Body of pancreas (tissue), 4 donors: ENCODE measurements around the gene BCAR1. TPM values are rescaled to one million over a fixed set of nuclear protein-coding genes. Genes with fewer than 3 reads are reported as not detected.

ENCODE experiments used
- ATAC-seq: fragments of 150-250 bp; one replicate; pipeline ENCODE4 v1.9.1; 2016
- DNase-seq, 4 donors: peaks; one replicate each; pipeline ENCODE4 v3.0.0-alpha.2; 2019
- H3K27ac ChIP-seq, 4 donors: fragments of 200-600 bp; sonication (generic); 1 replicate in 3 of 4; 2 replicates in 1 of 4; pipeline versions ENCODE4 v1.5.1 to v1.6.1; 2016 to 2019; ENCODE audit warnings: mild to moderate bottlenecking in 1 of 4, mixed read lengths in 1 of 4, moderate library complexity in 1 of 4
- H3K27me3 ChIP-seq, 2 donors: fragments of 200-600 bp; sonication (generic); one replicate each; pipeline ENCODE4 v1.6.0; 2016; ENCODE audit warnings: mild to moderate bottlenecking in 1 of 2
- H3K36me3 ChIP-seq, 2 donors: fragments of 200-600 bp; sonication (generic); replicated peaks in 1 of 2; 2 replicates each; pipeline ENCODE4 v1.5.1; 2016; ENCODE audit warnings: low read depth in 2 of 2; ENCODE audit not compliant: insufficient read depth in 1 of 2
- H3K4me1 ChIP-seq: fragments of 200-600 bp; sonication (generic); one replicate; pipeline ENCODE4 v1.6.0; 2016
- H3K4me3 ChIP-seq, 2 donors: fragments of 200-600 bp; sonication (generic); 1 replicate in 1 of 2; 2 replicates in 1 of 2; pipeline ENCODE4 v1.5.1; 2016 to 2019
- H3K9me3 ChIP-seq, 3 donors: fragments of 200-600 bp; sonication (generic); 1 replicate in 2 of 3; 2 replicates in 1 of 3; pipeline ENCODE4 v1.5.1; 2016
- CTCF ChIP-seq, 7 experiments: fragments of 450-650 bp in 4 of 7; fragments of 200-600 bp in 3 of 7; sonication (generic) in 3 of 7; IDR thresholded peaks; one replicate each; pipeline ENCODE4 v1.5.1; 2016 to 2019; ENCODE audit warnings: antibody characterized with exemption in 7 of 7
- POLR2A ChIP-seq, 3 donors: fragments of 450-650 bp; IDR thresholded peaks; one replicate each; pipeline ENCODE4 v1.6.1; 2016; ENCODE audit warnings: antibody characterized with exemption in 3 of 3, mild to moderate bottlenecking in 2 of 3
- WGBS, 2 donors: methylation state at CpG; one replicate each; pipeline ENCODE4 v1.1.5; 2017; 5-methylcytosine and 5-hydroxymethylcytosine counted together
- intact Hi-C: fragments of 100-400 bp; cut with DNase I; formaldehyde crosslinking; loops from one replicate; pipeline ENCODE4 v1.15.1; 2023
- total RNA-seq, 2 donors: library from RNA; depleted of rRNA; stranded (reverse); fragments of >200 nt; gene quantifications; one replicate each; pipeline ENCODE4 v1.1.0, GENCODE V29; 2016

The BCAR1 gene
- total RNA-seq, 2 donors from 2014 or later, result 61.0 to 72.8 TPM

GRCh38 chr16:75193730-75194444 lies 57.5 kb downstream of the BCAR1 start:
- DNase-seq, result no peak
- TF ChIP-seq CTCF (IDR thresholded peaks at IDR 0.05), result no peak
- no peak for TF ChIP-seq POLR2A (IDR thresholded peaks at IDR 0.05)
- intact Hi-C loops, result no loop called here
- no peaks in the 10 kb centered on the region for H3K4me1 ChIP-seq
- no peaks in the 10 kb centered on the region for H3K36me3 ChIP-seq
- ATAC-seq, result no peak
- H3K4me3 ChIP-seq, result no peak overlapping the region
- H3K27me3 ChIP-seq, result no peaks in the 10 kb centered on the region
- no peaks in the 10 kb centered on the region for H3K9me3 ChIP-seq
- WGBS, 2 donors, result 80 to 83% methylated on average over 8 to 10 of the region's 10 CpGs
- no peak overlapping the region for H3K27ac ChIP-seq

GRCh38 chr16:75193265-75193650 lies 58.2 kb downstream of the BCAR1 start:
- Histone ChIP-seq H3K4me1 (no peaks in the 10 kb centered on the region), H3K27ac (no peak overlapping the region), H3K9me3 (no peaks in the 10 kb centered on the region), H3K27me3 (no peaks in the 10 kb centered on the region), H3K4me3 (no peak overlapping the region), H3K36me3 (no peaks in the 10 kb centered on the region)
- 89 to 93% methylated on average over 4 of the region's 4 CpGs for WGBS, 2 donors
- intact Hi-C loops, result no loop called here
- DNase-seq (no peak), ATAC-seq (no peak)
- TF ChIP-seq POLR2A (IDR thresholded peaks at IDR 0.05), result no peak
- TF ChIP-seq CTCF (IDR thresholded peaks at IDR 0.05), result no peak

- intact Hi-C loops, result no loop called here
- H3K27ac ChIP-seq, result no peak overlapping the region
- H3K27me3 ChIP-seq, result no peaks in the 10 kb centered on the region
- TF ChIP-seq CTCF (IDR thresholded peaks at IDR 0.05) (no peak), POLR2A (IDR thresholded peaks at IDR 0.05) (no peak)
- ATAC-seq (no peak), DNase-seq (no peak)
- H3K36me3 ChIP-seq, result no peaks in the 10 kb centered on the region
- H3K4me1 ChIP-seq, result no peaks in the 10 kb centered on the region
- no peak overlapping the region for H3K4me3 ChIP-seq
- no peaks in the 10 kb centered on the region for H3K9me3 ChIP-seq
- WGBS, 2 donors, result 91 to 95% methylated on average over 18 to 21 of the region's 21 CpGs
Measured at GRCh38 chr16:75192606-75193264, 58.7 kb downstream of the BCAR1 start.

GRCh38 chr16:75189638-75190245 lies 61.7 kb downstream of the BCAR1 start:
- TF ChIP-seq POLR2A (IDR thresholded peaks at IDR 0.05) (no peak), CTCF (IDR thresholded peaks at IDR 0.05) (no peak)
- H3K36me3 ChIP-seq, result no peaks in the 10 kb centered on the region
- H3K4me3 ChIP-seq, result no peak overlapping the region
- no peak for ATAC-seq
- intact Hi-C loops, result no loop called here
- no peaks in the 10 kb centered on the region for H3K27me3 ChIP-seq
- H3K4me1 ChIP-seq, result no peaks in the 10 kb centered on the region
- H3K27ac ChIP-seq, result no peak overlapping the region
- no peak for DNase-seq
- WGBS, 2 donors, result 81 to 88% methylated on average over 8 of the region's 8 CpGs
- no peaks in the 10 kb centered on the region for H3K9me3 ChIP-seq
